OCI-LY7 (cell line): Measurements from ENCODE around the gene DENND2A. TPM values are rescaled to one million over a fixed set of nuclear protein-coding genes. Genes with fewer than 3 reads are reported as not detected.
"Not testable (repeated sequence)": the region's sequence is repeated elsewhere in the genome, so short reads cannot be mapped to it uniquely, and the experiment has no call there.

Experiments
- BruUV-seq: library from RNA; stranded (reverse); fragments of 400-500 nt; replicated peaks from 2 replicates; lab custom pipeline; 2021; lab: Mats Ljungman, UMichigan
- CTCF ChIA-PET: fragments of 300-600 bp; sonication (Branson Sonifier 250); formaldehyde crosslinking; loops from one replicate; lab custom pipeline; 2022; ENCODE audit warnings: antibody characterized with exemption; ENCODE audit not compliant: unreplicated experiment; lab: Charles Lee
- POLR2A ChIA-PET: fragments of 300-600 bp; sonication (Branson Sonifier 250); formaldehyde crosslinking; loops from one replicate; lab custom pipeline; 2022; ENCODE audit warnings: antibody characterized with exemption; lab: Charles Lee
- DNase-seq: peaks from one replicate; pipeline ENCODE4 v3.0.0-alpha.2; 2015; ENCODE audit warnings: low spot score
- H2AFZ ChIP-seq: fragments of 200-600 bp; sonication (generic), shearing (Covaris generic); 2 replicates; pipeline ENCODE4 v1.6.1; 2014; ENCODE audit warnings: mild to moderate bottlenecking, antibody characterized with exemption, low read length, moderate library complexity
- H3K27ac ChIP-seq: fragments of 200-600 bp; sonication (generic); 2 replicates; pipeline ENCODE4 v1.5.1; 2014; ENCODE audit warnings: mixed run types, low read depth, mild to moderate bottlenecking, moderate library complexity, low read length, inconsistent platforms; ENCODE audit not compliant: poor library complexity, severe bottlenecking
- H3K36me3 ChIP-seq: fragments of 200-600 bp; sonication (generic); 2 replicates; pipeline ENCODE4 v1.6.1; 2014; ENCODE audit warnings: mild to moderate bottlenecking, antibody characterized with exemption, low read length, moderate library complexity, mixed read lengths; ENCODE audit not compliant: insufficient read depth
- H3K4me1 ChIP-seq: fragments of 200-600 bp; sonication (generic); 2 replicates; pipeline ENCODE4 v1.5.1; 2014; ENCODE audit warnings: mild to moderate bottlenecking, low read length; ENCODE audit not compliant: insufficient read depth, poor library complexity, severe bottlenecking
- H3K4me2 ChIP-seq: fragments of 200-600 bp; sonication (generic); 2 replicates; pipeline ENCODE4 v1.6.1; 2014; ENCODE audit warnings: mild to moderate bottlenecking, low read length
- H3K4me3 ChIP-seq: fragments of 200-600 bp; sonication (generic); 2 replicates; pipeline ENCODE4 v1.5.1; 2014; ENCODE audit warnings: mild to moderate bottlenecking, low read depth, low read length; ENCODE audit not compliant: poor library complexity, severe bottlenecking
- H3K79me2 ChIP-seq: fragments of 200-600 bp; sonication (generic); 2 replicates; pipeline ENCODE4 v1.6.1; 2016; ENCODE audit warnings: low read depth, mild to moderate bottlenecking, low read length, moderate library complexity, mixed read lengths; ENCODE audit not compliant: insufficient read depth
- H3K9me2 ChIP-seq: fragments of 200-600 bp; sonication (generic); 2 replicates; pipeline ENCODE4 v1.6.1; 2016; ENCODE audit warnings: mild to moderate bottlenecking, low read length, mixed read lengths; ENCODE audit not compliant: insufficient read depth
- H3K9me3 ChIP-seq: fragments of 200-600 bp; sonication (generic); 2 replicates; pipeline ENCODE4 v1.6.1; 2014; ENCODE audit warnings: mild to moderate bottlenecking, mixed run types, low read length, mixed read lengths
- H4K20me1 ChIP-seq: fragments of 200-600 bp; sonication (generic); 2 replicates; pipeline ENCODE4 v1.6.1; 2014; ENCODE audit warnings: mild to moderate bottlenecking, antibody characterized with exemption, low read length, moderate library complexity, mixed read lengths; ENCODE audit not compliant: insufficient read depth
- CTCF ChIP-seq: fragments of 200-600 bp; sonication (generic); conservative IDR thresholded peaks from 2 replicates; pipeline ENCODE4 v1.5.1; 2014; ENCODE audit warnings: mild to moderate bottlenecking, antibody characterized with exemption, low read length, moderate library complexity, mixed read lengths
- EZH2phosphoT487 ChIP-seq: fragments of 200-600 bp; sonication (generic); IDR thresholded peaks from 2 replicates; pipeline ENCODE4 v1.6.1; 2018; ENCODE audit warnings: low read depth, borderline replicate concordance, mild to moderate bottlenecking, mixed run types, antibody characterized with exemption, low read length, moderate library complexity, mixed read lengths
- intact Hi-C: fragments of 100-400 bp; cut with micrococcal nuclease; formaldehyde crosslinking; loops from one replicate; pipeline ENCODE4 v1.10.0; 2022; ENCODE audit not compliant: unreplicated experiment
- total RNA-seq, 2 experiments: library from RNA; depleted of rRNA in 1 of 2; stranded (reverse); fragments of >200 nt in 1 of 2; shearing (Covaris generic) in 1 of 2; gene quantifications; 2 replicates each; pipeline ENCODE4 v1.2.3, GENCODE V29; 2014 to 2022

DENND2A gene
- total RNA-seq, 2 experiments from 2014 or later = 0.13 to 0.35 TPM

- ChIA-PET POLR2A (interaction anchor here (0.7 kb wide), 1 partner anchor 677 kb away, joined by 3 read pairs; no protein-coding TSS in a partner anchor), CTCF (no interaction called here)
- BruUV-seq = no TSS peak
- intact Hi-C loops = loop anchor here (5.0 to 10.0 kb wide), 3 partner anchors 278 to 1316 kb away; partner anchors contain the start of gene LUC7L2
- Histone ChIP-seq H3K9me2 (no peaks in the 10 kb centered on the region), H3K27ac (no peak overlapping the region), H3K79me2 (peaks cover 13% of the 10 kb centered on the region; the same call in 1 of the 2 replicates), H3K4me1 (peaks cover 37% of the 10 kb centered on the region), H3K36me3 (no peaks in the 10 kb centered on the region), H2AFZ (no peak overlapping the region), H3K4me3 (no peak overlapping the region), H3K9me3 (no peaks in the 10 kb centered on the region), H4K20me1 (no peaks in the 10 kb centered on the region), H3K4me2 (no peak overlapping the region)
- DNase-seq = peak; percentile 10
- TF ChIP-seq EZH2phosphoT487 (no peak), CTCF (no peak)
Observed at GRCh38 chr7:140670343-140670935, 29.8 kb upstream of the DENND2A start.

GRCh38 chr7:140669862-140670261 lies 29.2 kb upstream of the DENND2A start:
- H3K4me2 ChIP-seq, H3K27ac ChIP-seq, H3K79me2 ChIP-seq, H3K36me3 ChIP-seq, DNase-seq, H3K9me3 ChIP-seq, H4K20me1 ChIP-seq, H3K9me2 ChIP-seq, H3K4me3 ChIP-seq, CTCF ChIA-PET, BruUV-seq, H2AFZ ChIP-seq: not testable (repeated sequence)
- POLR2A ChIA-PET = interaction anchor here (0.9 to 1.1 kb wide), 3 partner anchors 13 to 1754 kb away, joined by 3 to 4 read pairs (median 4); partner anchors contain the start of gene MRPS33
- H3K4me1 ChIP-seq = peaks cover 31% of the 10 kb centered on the region
- intact Hi-C loops = loop anchor here (5.0 to 10.0 kb wide), 3 partner anchors 278 to 1315 kb away; partner anchors contain the start of gene LUC7L2

- no peak for DNase-seq
- Histone ChIP-seq H3K4me1 (peaks cover 26% of the 10 kb centered on the region), H3K4me3 (no peak overlapping the region), H3K79me2 (peaks cover 4% of the 10 kb centered on the region; the same call in 1 of the 2 replicates), H4K20me1 (no peaks in the 10 kb centered on the region), H3K9me3 (no peaks in the 10 kb centered on the region), H2AFZ (no peak overlapping the region), H3K9me2 (no peaks in the 10 kb centered on the region), H3K27ac (no peak overlapping the region), H3K36me3 (no peaks in the 10 kb centered on the region), H3K4me2 (no peak overlapping the region)
- TF ChIP-seq EZH2phosphoT487 = no peak
- no peak for TF ChIP-seq CTCF
- POLR2A ChIA-PET = interaction anchor here (0.9 to 1.1 kb wide), 3 partner anchors 13 to 1755 kb away, joined by 3 to 4 read pairs (median 4); partner anchors contain the start of gene MRPS33
- no TSS peak for BruUV-seq
- intact Hi-C loops = no loop called here
- CTCF ChIA-PET = no interaction called here
Observed at GRCh38 chr7:140669352-140669751, 28.7 kb upstream of the DENND2A start.
